WI38 (cell line): ENCODE results near the gene GALNT17.

Experiments used
- H3K4me3 ChIP-seq: 2 replicates; pipeline ENCODE4 v1.5.1; 2011; ENCODE audit warnings: low read depth, mild to moderate bottlenecking, control low read depth, low read length
- TF ChIP-seq, protein P1 (sequence below): IDR thresholded peaks from 2 replicates; pipeline ENCODE4 v1.5.1; 2012; ENCODE audit warnings: low read depth, mild to moderate bottlenecking, control low read depth, low read length

GALNT17 gene

DNA sequence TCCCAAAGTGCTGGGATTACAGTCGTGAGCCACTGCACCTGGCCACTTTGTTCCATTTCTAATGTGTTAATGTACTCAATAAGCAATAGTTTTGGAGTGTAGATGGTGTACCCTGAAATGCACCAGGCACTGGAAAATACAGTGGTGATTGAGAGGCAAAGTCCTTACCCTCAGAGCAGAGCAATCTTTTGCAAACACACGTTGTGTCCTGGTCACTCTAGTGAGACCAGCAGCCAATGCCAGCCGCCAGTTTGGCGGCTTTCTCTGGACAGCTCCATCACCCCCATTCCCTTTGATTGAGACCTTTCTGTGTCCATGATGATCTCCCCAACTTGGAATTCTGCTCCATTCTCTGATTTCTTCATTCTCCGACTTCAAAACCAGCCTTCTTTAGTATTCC lies 231.3 kb downstream of the GALNT17 start:
- no peak overlapping the region for H3K4me3 ChIP-seq
- TF ChIP-seq, protein P1, sequence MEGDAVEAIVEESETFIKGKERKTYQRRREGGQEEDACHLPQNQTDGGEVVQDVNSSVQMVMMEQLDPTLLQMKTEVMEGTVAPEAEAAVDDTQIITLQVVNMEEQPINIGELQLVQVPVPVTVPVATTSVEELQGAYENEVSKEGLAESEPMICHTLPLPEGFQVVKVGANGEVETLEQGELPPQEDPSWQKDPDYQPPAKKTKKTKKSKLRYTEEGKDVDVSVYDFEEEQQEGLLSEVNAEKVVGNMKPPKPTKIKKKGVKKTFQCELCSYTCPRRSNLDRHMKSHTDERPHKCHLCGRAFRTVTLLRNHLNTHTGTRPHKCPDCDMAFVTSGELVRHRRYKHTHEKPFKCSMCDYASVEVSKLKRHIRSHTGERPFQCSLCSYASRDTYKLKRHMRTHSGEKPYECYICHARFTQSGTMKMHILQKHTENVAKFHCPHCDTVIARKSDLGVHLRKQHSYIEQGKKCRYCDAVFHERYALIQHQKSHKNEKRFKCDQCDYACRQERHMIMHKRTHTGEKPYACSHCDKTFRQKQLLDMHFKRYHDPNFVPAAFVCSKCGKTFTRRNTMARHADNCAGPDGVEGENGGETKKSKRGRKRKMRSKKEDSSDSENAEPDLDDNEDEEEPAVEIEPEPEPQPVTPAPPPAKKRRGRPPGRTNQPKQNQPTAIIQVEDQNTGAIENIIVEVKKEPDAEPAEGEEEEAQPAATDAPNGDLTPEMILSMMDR: no peak

DNA sequence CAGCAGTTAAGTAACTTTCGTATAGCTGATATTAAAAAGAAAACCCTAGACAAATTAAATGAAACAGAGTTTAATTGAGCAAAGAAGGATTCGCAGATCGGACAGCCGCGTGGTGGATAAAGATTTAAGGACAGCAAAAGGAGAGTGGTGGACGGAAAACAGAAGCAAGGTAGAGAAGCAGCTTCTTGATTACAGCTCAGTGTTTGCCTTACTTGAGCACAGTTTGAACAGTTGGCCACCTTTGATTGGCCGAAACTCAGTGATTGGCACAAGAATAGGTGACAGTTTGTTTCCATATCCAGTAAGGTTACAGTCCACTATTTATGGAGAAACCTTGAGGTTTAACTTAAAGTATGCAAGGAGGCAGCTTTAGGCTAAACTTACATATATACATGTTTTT lies 231.7 kb downstream of the GALNT17 start:
- H3K4me3 ChIP-seq: no peak overlapping the region
- TF ChIP-seq, protein P1: no peak

DNA sequence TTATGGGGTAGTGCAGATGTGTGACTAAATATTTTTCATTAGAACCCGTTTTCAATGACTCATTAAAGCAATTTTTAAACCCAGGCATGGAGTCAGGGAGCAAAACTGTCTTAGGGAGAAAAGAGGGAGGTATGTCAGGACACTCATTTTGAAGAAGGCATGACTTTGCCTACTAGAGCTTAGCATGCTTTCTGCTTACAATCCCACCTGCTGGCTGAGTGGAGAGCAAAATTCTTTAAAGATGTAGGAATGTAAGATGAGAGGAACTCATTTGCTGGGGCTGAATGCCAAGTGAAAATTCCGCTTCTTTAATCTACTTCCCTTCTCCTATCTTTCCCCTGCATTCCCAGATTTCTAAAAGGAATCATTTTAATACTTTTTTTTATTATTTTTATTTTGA lies 232.6 kb downstream of the GALNT17 start:
- H3K4me3 ChIP-seq: no peak overlapping the region
- TF ChIP-seq, protein P1: no peak

DNA sequence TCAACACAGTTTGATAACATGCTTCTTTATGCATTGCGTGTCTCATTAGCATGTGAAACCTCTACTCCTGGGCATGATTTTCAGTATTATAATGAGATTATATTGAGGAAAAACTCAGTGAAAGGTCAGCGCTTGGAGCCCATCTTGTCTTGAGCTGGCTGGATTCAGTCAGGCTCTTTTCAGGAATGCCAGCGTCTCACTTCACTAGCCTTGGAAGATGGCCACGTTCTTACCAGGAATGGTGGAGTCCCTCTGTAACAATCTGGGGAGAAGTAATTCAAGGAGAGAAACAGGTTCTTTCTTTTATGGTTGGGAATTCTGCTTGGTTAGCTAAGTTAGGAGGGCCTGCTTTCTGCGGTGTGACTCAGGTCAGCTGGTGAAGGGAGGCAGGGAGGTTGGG lies 241.0 kb downstream of the GALNT17 start:
- no peak overlapping the region for H3K4me3 ChIP-seq
- TF ChIP-seq, protein P1: no peak

DNA sequence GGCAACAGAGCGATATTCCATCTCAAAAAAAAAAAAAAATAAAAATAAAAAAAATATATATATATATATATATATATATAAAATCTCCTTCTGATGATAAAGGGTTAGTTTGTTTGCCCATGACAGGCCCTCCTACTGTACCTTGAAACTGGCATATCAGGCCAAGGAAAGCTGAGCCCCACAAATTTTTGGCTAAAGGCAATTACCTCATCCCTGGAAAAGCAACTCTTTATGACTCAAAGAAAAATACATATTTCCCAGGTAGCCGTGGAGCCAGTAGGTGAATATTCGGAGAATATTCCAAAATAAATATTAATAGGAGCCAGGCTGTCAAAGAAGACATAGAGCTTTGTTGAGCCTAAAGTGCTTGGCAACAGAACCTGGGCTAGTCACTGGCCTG lies 245.1 kb downstream of the GALNT17 start:
- TF ChIP-seq, protein P1: no peak
- no peak overlapping the region for H3K4me3 ChIP-seq

DNA sequence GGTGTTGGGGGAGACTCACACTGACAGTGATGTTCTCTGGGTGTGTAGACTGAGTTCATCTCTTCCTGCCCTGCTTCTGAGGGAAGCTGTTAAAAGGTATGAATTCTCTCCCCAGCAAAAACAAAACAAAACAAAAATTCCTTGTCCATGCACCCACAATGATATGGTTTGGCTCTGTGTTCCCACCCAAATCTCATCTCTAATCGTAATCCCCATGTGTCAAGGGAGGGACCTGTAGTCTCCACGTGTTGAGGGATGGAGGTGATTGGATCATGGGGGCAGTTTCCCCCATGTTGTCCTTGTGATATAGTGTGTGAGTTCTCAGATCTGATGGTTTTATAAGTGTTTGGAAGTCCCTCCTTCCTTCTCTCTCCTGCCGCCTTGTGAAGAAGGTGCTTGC lies 245.5 kb downstream of the GALNT17 start:
- TF ChIP-seq, protein P1: no peak
- no peak overlapping the region for H3K4me3 ChIP-seq

DNA sequence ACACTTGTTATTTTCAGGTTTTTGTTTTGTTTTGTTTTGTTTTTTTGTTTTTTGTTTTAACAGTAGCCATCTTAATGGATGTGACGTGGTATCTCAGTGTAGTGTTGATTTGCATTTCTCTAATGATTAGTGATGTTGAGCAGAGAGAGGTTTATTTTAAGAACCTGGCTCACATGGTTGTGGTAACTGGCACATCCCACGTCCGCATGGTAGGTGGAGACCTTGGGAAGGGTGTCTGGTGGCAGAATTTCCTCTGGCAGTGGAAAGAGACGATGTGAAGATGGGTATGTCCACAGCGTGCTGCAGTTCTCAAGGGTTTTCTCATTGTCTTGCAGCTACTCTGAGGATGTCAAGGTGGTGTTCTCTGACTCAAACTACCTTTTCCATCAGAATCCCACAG lies 252.2 kb downstream of the GALNT17 start:
- no peak overlapping the region for H3K4me3 ChIP-seq
- TF ChIP-seq, protein P1: no peak
